GM12878 (cell line): Measurements from ENCODE around the gene ZNF837. TPM values are rescaled to one million over a fixed set of nuclear protein-coding genes. Genes with fewer than 3 reads are reported as not detected.

Experiments
- ASH2L ChIP-seq: fragments of 300-600, 200-600 bp; sonication (generic); IDR thresholded peaks from 2 replicates; pipeline ENCODE4 v1.6.1; 2017; ENCODE audit warnings: low read depth, mild to moderate bottlenecking, borderline replicate concordance
- GABPA ChIP-seq: IDR thresholded peaks from 2 replicates; pipeline ENCODE4 v1.6.1; 2014; ENCODE audit warnings: antibody characterized with exemption, low read depth, mild to moderate bottlenecking, inconsistent platforms
- HCFC1 ChIP-seq: fragments of 150-350 bp; IDR thresholded peaks from 2 replicates; pipeline ENCODE4 v1.6.1; 2014; ENCODE audit warnings: low read length
- NR2C1 ChIP-seq: fragments of 450-650 bp; IDR thresholded peaks from 2 replicates; pipeline ENCODE4 v1.6.1; 2017; ENCODE audit warnings: antibody characterized with exemption, mild to moderate bottlenecking, moderate library complexity
- NR2C2 ChIP-seq: IDR thresholded peaks from 2 replicates; pipeline ENCODE4 v1.6.1; 2011; ENCODE audit warnings: borderline replicate concordance, low read depth; ENCODE audit not compliant: control insufficient read depth, insufficient read length
- NR2F1 ChIP-seq: fragments of 450-650 bp; conservative IDR thresholded peaks from 2 replicates; pipeline ENCODE4 v1.6.1; 2017; ENCODE audit warnings: mild to moderate bottlenecking
- RELA ChIP-seq: fragments of 450-650 bp; IDR thresholded peaks from 2 replicates; pipeline ENCODE4 v1.8.0; 2014; ENCODE audit warnings: borderline replicate concordance; ENCODE audit not compliant: partially characterized antibody
- RUNX3 ChIP-seq: IDR thresholded peaks from 2 replicates; pipeline ENCODE4 v1.6.1; 2012; ENCODE audit warnings: low read length, inconsistent platforms
- SIX5 ChIP-seq: IDR thresholded peaks from 2 replicates; pipeline ENCODE4 v1.6.1; 2011; ENCODE audit warnings: mild to moderate bottlenecking, low read depth, low read length, moderate library complexity; ENCODE audit not compliant: severe bottlenecking
- SREBF1 ChIP-seq: IDR thresholded peaks from 2 replicates; pipeline ENCODE4 v1.6.1; 2012; ENCODE audit warnings: mild to moderate bottlenecking, low read length
- TAF1 ChIP-seq: IDR thresholded peaks from 2 replicates; pipeline ENCODE4 v1.6.1; 2011; ENCODE audit warnings: mild to moderate bottlenecking, low read depth, low read length, borderline replicate concordance
- ZBED1 ChIP-seq: IDR thresholded peaks from 2 replicates; pipeline ENCODE4 v1.6.1; 2016; ENCODE audit warnings: borderline replicate concordance
- polyA plus RNA-seq, 11 experiments: library from polyadenylated mRNA; depleted of rRNA in 4 of 11; unstranded in 6 of 11; stranded (reverse) in 5 of 11; fragments of >200 nt; fragmentation: Nextera tagmentation in 4 of 11; fragmentation: Illumina TruSeq in 1 of 11; extraction: Ambion mirVana in 4 of 11; extraction: Trizol in 1 of 11; gene quantifications; 1 replicate in 1 of 11; 2 replicates in 10 of 11; pipeline versions ENCODE4 v1.2.1 to v1.2.3, GENCODE V29; 2011 to 2016; ENCODE audit warnings: inconsistent platforms in 2 of 11, missing spikeins in 2 of 11, low read depth in 1 of 11
- total RNA-seq, 4 experiments: library from RNA; depleted of rRNA in 3 of 4; stranded (reverse); fragments of >200 nt in 3 of 4; fragmentation: Illumina TruSeq in 1 of 4; extraction: Trizol in 1 of 4; gene quantifications; 2 replicates each; pipeline versions ENCODE4 v1.2.1 to v1.2.3, GENCODE V29; 2013 to 2021
- TF ChIP-seq, protein P1 (sequence below): fragments of 450-650 bp; formaldehyde crosslinking; IDR thresholded peaks from 2 replicates; pipeline ENCODE4 v1.4.0; 2020; ENCODE audit warnings: mild to moderate bottlenecking, moderate library complexity
- TF ChIP-seq, protein P2 (sequence below): fragments of 450-650 bp; conservative IDR thresholded peaks from 2 replicates; pipeline ENCODE4 v1.6.1; 2017; ENCODE audit warnings: mild to moderate bottlenecking, moderate library complexity
- TF ChIP-seq, protein P3 (sequence below): fragments of 450-650 bp; IDR thresholded peaks from 2 replicates; pipeline ENCODE4 v1.6.1; 2016; ENCODE audit warnings: mild to moderate bottlenecking
- TF ChIP-seq, protein P4 (sequence below): IDR thresholded peaks from 2 replicates; pipeline ENCODE4 v1.6.1; 2012; ENCODE audit warnings: low read depth, low read length, improper control_type of control experiment
- TF ChIP-seq, protein P5 (sequence below): IDR thresholded peaks from 2 replicates; pipeline ENCODE4 v1.6.1; 2011; ENCODE audit warnings: low read depth, low read length, improper control_type of control experiment, borderline replicate concordance
- TF ChIP-seq, protein P6 (sequence below): fragments of 450-650 bp; IDR thresholded peaks from 2 replicates; pipeline ENCODE4 v1.6.1; 2017; ENCODE audit warnings: borderline replicate concordance
- TF ChIP-seq, protein P7 (sequence below): IDR thresholded peaks from 2 replicates; pipeline ENCODE4 v1.6.1; 2011; ENCODE audit warnings: borderline replicate concordance, low read depth, mild to moderate bottlenecking, moderate library complexity, mixed read lengths, low read length; ENCODE audit not compliant: insufficient read depth; ENCODE audit errors: extremely low read length

Gene ZNF837
- total and polyA plus RNA-seq, 10 of the 15 experiments (the other 5 are each of a cell fraction or from before 2014, with no cell fraction given): 0.07 to 2.9 (median 2.0) TPM; not detected in 2

DNA sequence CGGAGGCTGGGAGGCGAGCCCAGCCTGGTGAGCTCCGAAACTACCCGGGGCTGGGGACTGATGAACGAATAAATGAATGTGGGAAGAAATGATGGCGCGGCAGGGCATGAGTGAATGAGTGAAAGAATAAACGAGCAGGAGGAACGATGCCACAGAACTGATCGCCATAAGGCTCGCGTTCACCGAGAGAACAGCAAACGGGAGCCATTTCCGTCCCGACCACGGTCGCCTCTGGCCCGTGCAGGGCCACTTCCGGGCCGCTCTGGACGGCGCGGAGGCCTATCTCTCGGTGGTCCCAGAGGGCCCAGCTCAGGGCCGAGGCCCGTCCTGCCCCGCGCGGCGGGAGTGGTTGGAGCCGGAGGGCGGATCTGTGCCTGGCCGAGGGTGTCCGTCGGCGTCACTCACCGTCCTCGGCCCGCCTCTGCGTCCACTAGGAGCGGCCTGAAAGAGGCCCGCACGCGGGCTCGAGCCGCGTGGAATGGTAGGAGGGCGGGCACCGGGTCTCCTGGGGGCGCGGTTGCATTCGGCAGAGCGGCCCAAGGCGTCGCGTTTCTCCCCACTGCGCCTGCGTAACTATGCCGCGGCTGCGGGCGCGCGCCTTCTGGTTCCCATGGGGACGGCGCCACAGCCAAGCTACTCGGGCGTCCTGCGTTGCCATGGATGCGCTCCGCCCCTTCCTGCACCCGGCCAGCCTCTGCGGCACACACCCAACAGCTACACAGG lies 18.4 kb downstream of the ZNF837 start, which contains the start of gene ZNF497 (continued):
- TF ChIP-seq, protein P1, sequence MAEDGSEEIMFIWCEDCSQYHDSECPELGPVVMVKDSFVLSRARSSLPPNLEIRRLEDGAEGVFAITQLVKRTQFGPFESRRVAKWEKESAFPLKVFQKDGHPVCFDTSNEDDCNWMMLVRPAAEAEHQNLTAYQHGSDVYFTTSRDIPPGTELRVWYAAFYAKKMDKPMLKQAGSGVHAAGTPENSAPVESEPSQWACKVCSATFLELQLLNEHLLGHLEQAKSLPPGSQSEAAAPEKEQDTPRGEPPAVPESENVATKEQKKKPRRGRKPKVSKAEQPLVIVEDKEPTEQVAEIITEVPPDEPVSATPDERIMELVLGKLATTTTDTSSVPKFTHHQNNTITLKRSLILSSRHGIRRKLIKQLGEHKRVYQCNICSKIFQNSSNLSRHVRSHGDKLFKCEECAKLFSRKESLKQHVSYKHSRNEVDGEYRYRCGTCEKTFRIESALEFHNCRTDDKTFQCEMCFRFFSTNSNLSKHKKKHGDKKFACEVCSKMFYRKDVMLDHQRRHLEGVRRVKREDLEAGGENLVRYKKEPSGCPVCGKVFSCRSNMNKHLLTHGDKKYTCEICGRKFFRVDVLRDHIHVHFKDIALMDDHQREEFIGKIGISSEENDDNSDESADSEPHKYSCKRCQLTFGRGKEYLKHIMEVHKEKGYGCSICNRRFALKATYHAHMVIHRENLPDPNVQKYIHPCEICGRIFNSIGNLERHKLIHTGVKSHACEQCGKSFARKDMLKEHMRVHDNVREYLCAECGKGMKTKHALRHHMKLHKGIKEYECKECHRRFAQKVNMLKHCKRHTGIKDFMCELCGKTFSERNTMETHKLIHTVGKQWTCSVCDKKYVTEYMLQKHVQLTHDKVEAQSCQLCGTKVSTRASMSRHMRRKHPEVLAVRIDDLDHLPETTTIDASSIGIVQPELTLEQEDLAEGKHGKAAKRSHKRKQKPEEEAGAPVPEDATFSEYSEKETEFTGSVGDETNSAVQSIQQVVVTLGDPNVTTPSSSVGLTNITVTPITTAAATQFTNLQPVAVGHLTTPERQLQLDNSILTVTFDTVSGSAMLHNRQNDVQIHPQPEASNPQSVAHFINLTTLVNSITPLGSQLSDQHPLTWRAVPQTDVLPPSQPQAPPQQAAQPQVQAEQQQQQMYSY (CRISPR knock-in tag): 0 out of 2 replicates have a peak, but pooled peaks have one; percentile 30
- TF ChIP-seq GABPA: peak; percentile 91
- TF ChIP-seq, protein P2, sequence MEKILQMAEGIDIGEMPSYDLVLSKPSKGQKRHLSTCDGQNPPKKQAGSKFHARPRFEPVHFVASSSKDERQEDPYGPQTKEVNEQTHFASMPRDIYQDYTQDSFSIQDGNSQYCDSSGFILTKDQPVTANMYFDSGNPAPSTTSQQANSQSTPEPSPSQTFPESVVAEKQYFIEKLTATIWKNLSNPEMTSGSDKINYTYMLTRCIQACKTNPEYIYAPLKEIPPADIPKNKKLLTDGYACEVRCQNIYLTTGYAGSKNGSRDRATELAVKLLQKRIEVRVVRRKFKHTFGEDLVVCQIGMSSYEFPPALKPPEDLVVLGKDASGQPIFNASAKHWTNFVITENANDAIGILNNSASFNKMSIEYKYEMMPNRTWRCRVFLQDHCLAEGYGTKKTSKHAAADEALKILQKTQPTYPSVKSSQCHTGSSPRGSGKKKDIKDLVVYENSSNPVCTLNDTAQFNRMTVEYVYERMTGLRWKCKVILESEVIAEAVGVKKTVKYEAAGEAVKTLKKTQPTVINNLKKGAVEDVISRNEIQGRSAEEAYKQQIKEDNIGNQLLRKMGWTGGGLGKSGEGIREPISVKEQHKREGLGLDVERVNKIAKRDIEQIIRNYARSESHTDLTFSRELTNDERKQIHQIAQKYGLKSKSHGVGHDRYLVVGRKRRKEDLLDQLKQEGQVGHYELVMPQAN: peak; percentile 98
- peak; percentile 38 for TF ChIP-seq SIX5
- peak; percentile 77; the same call in 1 of the 2 replicates for TF ChIP-seq TAF1
- peak; percentile 73 for TF ChIP-seq HCFC1
- peak; percentile 60; the same call in 1 of the 2 replicates for TF ChIP-seq NR2F1
- no peak for TF ChIP-seq SREBF1
- no peak for TF ChIP-seq RELA
- TF ChIP-seq, protein P3, sequence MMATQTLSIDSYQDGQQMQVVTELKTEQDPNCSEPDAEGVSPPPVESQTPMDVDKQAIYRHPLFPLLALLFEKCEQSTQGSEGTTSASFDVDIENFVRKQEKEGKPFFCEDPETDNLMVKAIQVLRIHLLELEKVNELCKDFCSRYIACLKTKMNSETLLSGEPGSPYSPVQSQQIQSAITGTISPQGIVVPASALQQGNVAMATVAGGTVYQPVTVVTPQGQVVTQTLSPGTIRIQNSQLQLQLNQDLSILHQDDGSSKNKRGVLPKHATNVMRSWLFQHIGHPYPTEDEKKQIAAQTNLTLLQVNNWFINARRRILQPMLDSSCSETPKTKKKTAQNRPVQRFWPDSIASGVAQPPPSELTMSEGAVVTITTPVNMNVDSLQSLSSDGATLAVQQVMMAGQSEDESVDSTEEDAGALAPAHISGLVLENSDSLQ: peak; percentile 88
- TF ChIP-seq NR2C2: no peak
- no peak for TF ChIP-seq ASH2L
- TF ChIP-seq, protein P4, sequence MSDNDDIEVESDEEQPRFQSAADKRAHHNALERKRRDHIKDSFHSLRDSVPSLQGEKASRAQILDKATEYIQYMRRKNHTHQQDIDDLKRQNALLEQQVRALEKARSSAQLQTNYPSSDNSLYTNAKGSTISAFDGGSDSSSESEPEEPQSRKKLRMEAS: peak; percentile 45
- TF ChIP-seq, protein P5, sequence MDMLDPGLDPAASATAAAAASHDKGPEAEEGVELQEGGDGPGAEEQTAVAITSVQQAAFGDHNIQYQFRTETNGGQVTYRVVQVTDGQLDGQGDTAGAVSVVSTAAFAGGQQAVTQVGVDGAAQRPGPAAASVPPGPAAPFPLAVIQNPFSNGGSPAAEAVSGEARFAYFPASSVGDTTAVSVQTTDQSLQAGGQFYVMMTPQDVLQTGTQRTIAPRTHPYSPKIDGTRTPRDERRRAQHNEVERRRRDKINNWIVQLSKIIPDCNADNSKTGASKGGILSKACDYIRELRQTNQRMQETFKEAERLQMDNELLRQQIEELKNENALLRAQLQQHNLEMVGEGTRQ: no peak
- TF ChIP-seq NR2C1: peak; percentile 70
- TF ChIP-seq, protein P6, sequence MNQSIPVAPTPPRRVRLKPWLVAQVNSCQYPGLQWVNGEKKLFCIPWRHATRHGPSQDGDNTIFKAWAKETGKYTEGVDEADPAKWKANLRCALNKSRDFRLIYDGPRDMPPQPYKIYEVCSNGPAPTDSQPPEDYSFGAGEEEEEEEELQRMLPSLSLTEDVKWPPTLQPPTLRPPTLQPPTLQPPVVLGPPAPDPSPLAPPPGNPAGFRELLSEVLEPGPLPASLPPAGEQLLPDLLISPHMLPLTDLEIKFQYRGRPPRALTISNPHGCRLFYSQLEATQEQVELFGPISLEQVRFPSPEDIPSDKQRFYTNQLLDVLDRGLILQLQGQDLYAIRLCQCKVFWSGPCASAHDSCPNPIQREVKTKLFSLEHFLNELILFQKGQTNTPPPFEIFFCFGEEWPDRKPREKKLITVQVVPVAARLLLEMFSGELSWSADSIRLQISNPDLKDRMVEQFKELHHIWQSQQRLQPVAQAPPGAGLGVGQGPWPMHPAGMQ: no peak
- TF ChIP-seq ZBED1: no peak
- TF ChIP-seq, protein P7, sequence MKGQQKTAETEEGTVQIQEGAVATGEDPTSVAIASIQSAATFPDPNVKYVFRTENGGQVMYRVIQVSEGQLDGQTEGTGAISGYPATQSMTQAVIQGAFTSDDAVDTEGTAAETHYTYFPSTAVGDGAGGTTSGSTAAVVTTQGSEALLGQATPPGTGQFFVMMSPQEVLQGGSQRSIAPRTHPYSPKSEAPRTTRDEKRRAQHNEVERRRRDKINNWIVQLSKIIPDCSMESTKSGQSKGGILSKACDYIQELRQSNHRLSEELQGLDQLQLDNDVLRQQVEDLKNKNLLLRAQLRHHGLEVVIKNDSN: no peak
- peak; percentile 58 for TF ChIP-seq RUNX3
